ENCODE measurements around the gene TCN2. TPM values are rescaled to one million over a fixed set of nuclear protein-coding genes. Genes with fewer than 3 reads are reported as not detected.
A peak's percentile ranks its signal among the peaks of the same experiment; 100 is the strongest.

The TCN2 gene
- total and polyA plus RNA-seq, 12 donors = 8.9 to 46.8 (median 14.8) TPM

DNA sequence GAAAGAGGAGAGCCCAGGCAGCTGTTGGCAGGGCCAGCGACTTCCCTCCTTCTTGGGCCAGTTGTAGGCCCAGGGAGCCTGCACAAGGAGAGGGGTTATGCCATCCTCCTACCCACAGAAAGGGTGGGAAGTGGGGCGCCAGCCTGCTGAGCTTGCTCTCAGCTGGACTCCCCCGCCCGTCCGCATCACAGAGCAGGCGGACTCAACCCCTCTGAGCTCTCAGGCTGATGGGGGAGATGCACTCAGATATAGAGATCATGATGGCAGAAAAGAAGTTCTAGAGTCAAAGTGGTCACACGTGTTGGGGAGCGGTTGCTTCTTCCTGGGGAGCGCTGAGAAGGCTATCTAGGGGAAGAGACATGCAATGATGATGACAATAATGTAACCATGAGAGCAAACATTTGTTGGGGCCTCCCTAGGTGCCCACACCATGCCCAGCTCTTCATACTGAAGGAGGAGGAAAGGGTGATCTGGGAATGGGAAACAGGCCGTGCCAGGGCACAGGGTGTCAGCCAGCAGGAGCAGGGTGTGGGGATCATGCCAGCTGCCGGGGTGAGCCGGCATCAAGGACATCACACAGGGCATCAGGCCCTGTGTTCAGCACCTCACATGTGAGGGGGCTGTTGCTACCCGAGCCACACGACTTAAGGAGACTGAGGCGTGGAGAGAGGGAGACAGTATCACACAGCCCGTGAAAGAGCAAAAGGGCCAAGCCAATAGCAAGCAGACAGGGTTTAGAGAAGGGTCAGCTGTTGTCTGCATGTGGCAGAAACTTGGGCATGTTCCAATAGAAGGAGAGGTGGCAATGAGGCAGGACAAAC, 36.3 kb downstream of the TCN2 start:
- H3K36me3 ChIP-seq = peaks cover 0 to 13% (median 0%) of the 10 kb centered on the region in 9 donors
- H3K9me3 ChIP-seq = no peaks in the 10 kb centered on the region
- H3K4me1 ChIP-seq = peaks cover 0 to 26% (median 12%) of the 10 kb centered on the region in 9 donors
- ATAC-seq = peak; percentile 27 to 79 (median 66)
- 72 to 79% methylated on average over 16 of the region's 16 CpGs for WGBS, 2 donors
- H3K4me3 ChIP-seq = no peak overlapping the region
- H3K27me3 ChIP-seq = no peaks in the 10 kb centered on the region
- intact Hi-C loops (cut with DNase I) = loop anchor here in 1 of 10 donors (10.0 kb wide), 1 partner anchor 262 kb away; no protein-coding TSS in a partner anchor
- peak overlapping the region in 5 of 10 donors; percentile 9 to 51 (median 35) for H3K27ac ChIP-seq
- TF ChIP-seq, protein P1, sequence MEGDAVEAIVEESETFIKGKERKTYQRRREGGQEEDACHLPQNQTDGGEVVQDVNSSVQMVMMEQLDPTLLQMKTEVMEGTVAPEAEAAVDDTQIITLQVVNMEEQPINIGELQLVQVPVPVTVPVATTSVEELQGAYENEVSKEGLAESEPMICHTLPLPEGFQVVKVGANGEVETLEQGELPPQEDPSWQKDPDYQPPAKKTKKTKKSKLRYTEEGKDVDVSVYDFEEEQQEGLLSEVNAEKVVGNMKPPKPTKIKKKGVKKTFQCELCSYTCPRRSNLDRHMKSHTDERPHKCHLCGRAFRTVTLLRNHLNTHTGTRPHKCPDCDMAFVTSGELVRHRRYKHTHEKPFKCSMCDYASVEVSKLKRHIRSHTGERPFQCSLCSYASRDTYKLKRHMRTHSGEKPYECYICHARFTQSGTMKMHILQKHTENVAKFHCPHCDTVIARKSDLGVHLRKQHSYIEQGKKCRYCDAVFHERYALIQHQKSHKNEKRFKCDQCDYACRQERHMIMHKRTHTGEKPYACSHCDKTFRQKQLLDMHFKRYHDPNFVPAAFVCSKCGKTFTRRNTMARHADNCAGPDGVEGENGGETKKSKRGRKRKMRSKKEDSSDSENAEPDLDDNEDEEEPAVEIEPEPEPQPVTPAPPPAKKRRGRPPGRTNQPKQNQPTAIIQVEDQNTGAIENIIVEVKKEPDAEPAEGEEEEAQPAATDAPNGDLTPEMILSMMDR (IDR thresholded peaks at IDR 0.05) = no peak
- peak in 1 of 2 donors; percentile 62 for DNase-seq

- no peak overlapping the region for H3K4me3 ChIP-seq
- H3K4me1 ChIP-seq = peaks cover 0 to 22% (median 12%) of the 10 kb centered on the region in 9 donors
- ATAC-seq (no peak), DNase-seq (no peak)
- H3K27me3 ChIP-seq = no peaks in the 10 kb centered on the region
- intact Hi-C loops (cut with DNase I) = loop anchor here in 1 of 10 donors (10.0 kb wide), 1 partner anchor 258 kb away; no protein-coding TSS in a partner anchor
- no peak overlapping the region for H3K27ac ChIP-seq
- TF ChIP-seq, protein P1 (IDR thresholded peaks at IDR 0.05) = no peak
- no peaks in the 10 kb centered on the region for H3K9me3 ChIP-seq
- WGBS, 2 donors = 96 to 98% methylated on average over 25 of the region's 25 CpGs
- peaks cover 0 to 13% (median 0%) of the 10 kb centered on the region in 9 donors for H3K36me3 ChIP-seq
These were observed 39.7 kb downstream of the TCN2 start for GRCh38 chr22:30646518-30647160.

GRCh38 chr22:30647536-30647935, 40.6 kb downstream of the TCN2 start:
- H3K4me3 ChIP-seq = no peak overlapping the region
- no peaks in the 10 kb centered on the region for H3K9me3 ChIP-seq
- TF ChIP-seq, protein P1 (IDR thresholded peaks at IDR 0.05) = no peak
- ATAC-seq (no peak), DNase-seq (no peak)
- H3K27ac ChIP-seq = no peak overlapping the region
- H3K27me3 ChIP-seq = no peaks in the 10 kb centered on the region
- intact Hi-C loops (cut with DNase I) = loop anchor here in 1 of 10 donors (10.0 kb wide), 1 partner anchor 257 kb away; no protein-coding TSS in a partner anchor
- WGBS, 2 donors = 92 to 93% methylated on average over 3 of the region's 3 CpGs
- H3K36me3 ChIP-seq = peaks cover 0 to 13% (median 0%) of the 10 kb centered on the region in 9 donors
- H3K4me1 ChIP-seq = peaks cover 0 to 22% (median 12%) of the 10 kb centered on the region in 9 donors

- 98 to 100% methylated on average over 3 of the region's 3 CpGs for WGBS, 2 donors
- Histone ChIP-seq H3K36me3 (peaks cover 0 to 13% (median 0%) of the 10 kb centered on the region in 9 donors), H3K27ac (peak overlapping the region in 1 of 10 donors; percentile 22), H3K9me3 (no peaks in the 10 kb centered on the region), H3K27me3 (no peaks in the 10 kb centered on the region), H3K4me1 (peaks cover 0 to 18% (median 4%) of the 10 kb centered on the region in 9 donors), H3K4me3 (no peak overlapping the region)
- DNase-seq (no peak), ATAC-seq (no peak)
- TF ChIP-seq, protein P1 (IDR thresholded peaks at IDR 0.05) = no peak
- intact Hi-C loops (cut with DNase I) = loop anchor here in 1 of 10 donors (10.0 kb wide), 1 partner anchor 256 kb away; no protein-coding TSS in a partner anchor
These were observed 41.9 kb downstream of the TCN2 start for GRCh38 chr22:30648825-30649224.
